ENCODE data around the gene TSPAN4.

DNA sequence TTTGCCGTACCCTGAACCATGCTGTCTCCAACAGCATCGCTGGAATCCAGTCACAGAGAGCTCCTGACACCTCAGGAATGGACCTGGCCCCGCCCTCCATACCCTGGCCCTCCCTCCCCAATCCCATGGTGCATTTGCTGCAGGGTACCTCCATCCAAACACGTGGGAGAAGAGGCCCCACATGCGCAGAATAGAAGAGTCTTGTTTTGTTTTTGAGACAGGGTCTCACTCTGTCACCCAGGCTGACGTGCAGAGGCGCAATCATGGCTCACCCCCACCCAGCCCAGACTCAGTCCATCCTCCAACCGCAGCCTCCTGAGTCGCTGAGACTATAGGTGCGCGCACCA is 26.2 kb upstream of the TSPAN4 start:
- no peak for TF ChIP-seq POLR2A (IDR thresholded peaks at IDR 0.05; ENCODE audit: borderline replicate concordance, extremely low read depth, insufficient read depth, insufficient read length)
- TF ChIP-seq, protein P1, sequence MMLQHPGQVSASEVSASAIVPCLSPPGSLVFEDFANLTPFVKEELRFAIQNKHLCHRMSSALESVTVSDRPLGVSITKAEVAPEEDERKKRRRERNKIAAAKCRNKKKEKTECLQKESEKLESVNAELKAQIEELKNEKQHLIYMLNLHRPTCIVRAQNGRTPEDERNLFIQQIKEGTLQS (IDR thresholded peaks at IDR 0.05): no peak
- TF ChIP-seq, protein P2, sequence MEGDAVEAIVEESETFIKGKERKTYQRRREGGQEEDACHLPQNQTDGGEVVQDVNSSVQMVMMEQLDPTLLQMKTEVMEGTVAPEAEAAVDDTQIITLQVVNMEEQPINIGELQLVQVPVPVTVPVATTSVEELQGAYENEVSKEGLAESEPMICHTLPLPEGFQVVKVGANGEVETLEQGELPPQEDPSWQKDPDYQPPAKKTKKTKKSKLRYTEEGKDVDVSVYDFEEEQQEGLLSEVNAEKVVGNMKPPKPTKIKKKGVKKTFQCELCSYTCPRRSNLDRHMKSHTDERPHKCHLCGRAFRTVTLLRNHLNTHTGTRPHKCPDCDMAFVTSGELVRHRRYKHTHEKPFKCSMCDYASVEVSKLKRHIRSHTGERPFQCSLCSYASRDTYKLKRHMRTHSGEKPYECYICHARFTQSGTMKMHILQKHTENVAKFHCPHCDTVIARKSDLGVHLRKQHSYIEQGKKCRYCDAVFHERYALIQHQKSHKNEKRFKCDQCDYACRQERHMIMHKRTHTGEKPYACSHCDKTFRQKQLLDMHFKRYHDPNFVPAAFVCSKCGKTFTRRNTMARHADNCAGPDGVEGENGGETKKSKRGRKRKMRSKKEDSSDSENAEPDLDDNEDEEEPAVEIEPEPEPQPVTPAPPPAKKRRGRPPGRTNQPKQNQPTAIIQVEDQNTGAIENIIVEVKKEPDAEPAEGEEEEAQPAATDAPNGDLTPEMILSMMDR (IDR thresholded peaks at IDR 0.05 in 2 of 3, conservative IDR thresholded peaks at IDR 0.05 in 1 of 3; ENCODE audit: borderline replicate concordance in 1 of 3, insufficient read depth in 1 of 3, low read depth in 2 of 3, low read length in 2 of 3): no peak
- no peak for TF ChIP-seq EZH2 (IDR thresholded peaks at IDR 0.05)
- TF ChIP-seq JUND (IDR thresholded peaks at IDR 0.05): no peak
- TF ChIP-seq, protein P3, sequence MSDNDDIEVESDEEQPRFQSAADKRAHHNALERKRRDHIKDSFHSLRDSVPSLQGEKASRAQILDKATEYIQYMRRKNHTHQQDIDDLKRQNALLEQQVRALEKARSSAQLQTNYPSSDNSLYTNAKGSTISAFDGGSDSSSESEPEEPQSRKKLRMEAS (IDR thresholded peaks at IDR 0.05): no peak
- no peak for TF ChIP-seq ZNF274 (IDR thresholded peaks at IDR 0.05; ENCODE audit: low read depth, low read length)
- no peak for TF ChIP-seq SP1 (IDR thresholded peaks at IDR 0.05; ENCODE audit: low read depth)
- TF ChIP-seq YY1 (IDR thresholded peaks at IDR 0.05; ENCODE audit: extremely low read depth, insufficient replicate concordance, low read depth, low read length): no peak

Measured in HCT116 (cell line).